ENCODE data around the gene SDHAF2.

- TF ChIP-seq CTCF (IDR thresholded peaks at IDR 0.05 in 2 of 3, conservative IDR thresholded peaks at IDR 0.05 in 1 of 3; ENCODE audit: borderline replicate concordance in 1 of 3, insufficient read depth in 1 of 3, low read depth in 2 of 3, low read length in 2 of 3) (no peak), MAX (IDR thresholded peaks at IDR 0.05) (no peak), EZH2phosphoT487 (IDR thresholded peaks at IDR 0.05; ENCODE audit: borderline replicate concordance) (no peak), ZFX (IDR thresholded peaks at IDR 0.05) (no peak), RAD21 (IDR thresholded peaks at IDR 0.05; ENCODE audit: low read depth) (no peak), SRF (IDR thresholded peaks at IDR 0.05; ENCODE audit: low read depth) (no peak), POLR2A (IDR thresholded peaks at IDR 0.05; ENCODE audit: borderline replicate concordance, extremely low read depth, insufficient read depth, insufficient read length) (no peak)
Measured at GRCh38 chr11:61487342-61488025, 57.6 kb downstream of the SDHAF2 start.
